SK-N-SH (cell line): ENCODE data around the gene C9. TPM values are rescaled to one million over a fixed set of nuclear protein-coding genes. Genes with fewer than 3 reads are reported as not detected.

Experiments
- CTCF ChIA-PET: fragments of 300-600, 350-600 bp; formaldehyde crosslinking; extraction: SDS; loops from one replicate; lab custom pipeline; 2021; lab: Yijun Ruan, JAX
- POLR2A ChIA-PET: fragments of 350-600 bp; sonication (Branson Sonifier 250); formaldehyde crosslinking; extraction: SDS; loops from one replicate; lab custom pipeline; 2020; ENCODE audit warnings: antibody characterized with exemption, inconsistent platforms; lab: Yijun Ruan, JAX
- DNase-seq: peaks from one replicate; pipeline ENCODE4 v3.0.0; 2012
- H2AFZ ChIP-seq: fragments of 200-600 bp; sonication (generic); 2 replicates; pipeline ENCODE4 v1.8.1; 2016; ENCODE audit warnings: antibody characterized with exemption, mild to moderate bottlenecking, low read depth
- H3F3A ChIP-seq: fragments of 200-600 bp; sonication (generic); replicated peaks from 2 replicates; pipeline ENCODE3; 2016; ENCODE audit warnings: antibody characterized with exemption, mild to moderate bottlenecking; ENCODE audit not compliant: insufficient read depth
- H3K27ac ChIP-seq, 2 experiments: fragments of 200-500 bp in 1 of 2; fragments of 200-600 bp in 1 of 2; sonication (Bioruptor generic) in 1 of 2; sonication (generic), shearing (Covaris generic) in 1 of 2; 2 replicates each; pipeline versions ENCODE4 v1.5.1 to v1.6.1; 2014 to 2016; ENCODE audit warnings: low read depth in 2 of 2, inconsistent platforms in 1 of 2, low read length in 1 of 2, mild to moderate bottlenecking in 1 of 2, mixed read lengths in 1 of 2
- H3K27me3 ChIP-seq: fragments of 200-600 bp; sonication (generic), shearing (Covaris generic); 2 replicates; pipeline ENCODE4 v1.6.1; 2016; ENCODE audit warnings: mixed run types; ENCODE audit not compliant: insufficient read depth
- H3K36me3 ChIP-seq, 2 experiments: fragments of 200-500 bp in 1 of 2; fragments of 200-600 bp in 1 of 2; sonication (Bioruptor generic) in 1 of 2; sonication (generic) in 1 of 2; replicated peaks in 1 of 2; 2 replicates each; pipeline versions ENCODE3 to v1.5.1; 2014 to 2016; ENCODE audit warnings: low read length in 1 of 2, mild to moderate bottlenecking in 1 of 2; ENCODE audit not compliant: insufficient read depth in 2 of 2, control insufficient read depth in 1 of 2
- H3K4me1 ChIP-seq, 2 experiments: fragments of 200-500 bp in 1 of 2; fragments of 200-600 bp in 1 of 2; sonication (Bioruptor generic) in 1 of 2; sonication (generic), shearing (Covaris generic) in 1 of 2; 2 replicates each; pipeline versions ENCODE4 v1.5.1 to v1.6.1; 2014 to 2016; ENCODE audit warnings: low read depth in 1 of 2, low read length in 1 of 2, mixed run types in 1 of 2; ENCODE audit not compliant: insufficient read depth in 2 of 2, control insufficient read depth in 1 of 2
- H3K4me2 ChIP-seq: fragments of 200-600 bp; sonication (generic), shearing (Covaris generic); 2 replicates; pipeline ENCODE4 v1.6.1; 2017; ENCODE audit warnings: mixed run types
- H3K4me3 ChIP-seq, 2 experiments: fragments of 200-500 bp in 1 of 2; fragments of 200-600 bp in 1 of 2; sonication (Bioruptor generic) in 1 of 2; sonication (generic), shearing (Covaris generic) in 1 of 2; 2 replicates each; pipeline versions ENCODE4 v1.5.1 to v1.8.1; 2014 to 2016; ENCODE audit warnings: low read depth in 2 of 2, inconsistent platforms in 1 of 2, low read length in 1 of 2, mild to moderate bottlenecking in 1 of 2, mixed read lengths in 1 of 2, moderate library complexity in 1 of 2
- H3K79me2 ChIP-seq: fragments of 200-600 bp; sonication (generic); 2 replicates; pipeline ENCODE4 v1.8.1; 2017; ENCODE audit warnings: mild to moderate bottlenecking; ENCODE audit not compliant: insufficient read depth
- H3K9ac ChIP-seq: fragments of 200-600 bp; sonication (generic); 2 replicates; pipeline ENCODE4 v1.6.1; 2017; ENCODE audit warnings: mixed run types
- H3K9me2 ChIP-seq: fragments of 200-600 bp; sonication (generic); 2 replicates; pipeline ENCODE4 v1.6.1; 2017; ENCODE audit warnings: mixed run types
- H3K9me3 ChIP-seq: fragments of 200-600 bp; sonication (generic); 2 replicates; pipeline ENCODE4 v1.6.1; 2017; ENCODE audit warnings: mixed run types, mild to moderate bottlenecking, moderate library complexity
- H4K20me1 ChIP-seq: fragments of 200-600 bp; sonication (generic); 2 replicates; pipeline ENCODE4 v1.6.1; 2017; ENCODE audit warnings: mild to moderate bottlenecking, mixed run types; ENCODE audit not compliant: insufficient read depth
- FOXM1 ChIP-seq: IDR thresholded peaks from 2 replicates; pipeline ENCODE4 v1.4.0; 2012; ENCODE audit warnings: low read depth, mild to moderate bottlenecking
- GATA2 ChIP-seq: sonication (generic); formaldehyde crosslinking; IDR thresholded peaks from 2 replicates; pipeline ENCODE4 v1.5.0; 2020; ENCODE audit warnings: mild to moderate bottlenecking, missing genetic modification reagents
- JUND ChIP-seq: IDR thresholded peaks from 2 replicates; pipeline ENCODE4 v1.4.0; 2012
- MXI1 ChIP-seq: IDR thresholded peaks from 2 replicates; pipeline ENCODE4 v1.6.1; 2012; ENCODE audit warnings: mild to moderate bottlenecking, low read depth, low read length, improper control_type of control experiment
- NFIC ChIP-seq: IDR thresholded peaks from 2 replicates; pipeline ENCODE4 v1.4.0; 2012; ENCODE audit warnings: borderline replicate concordance
- NRF1 ChIP-seq: IDR thresholded peaks from 2 replicates; pipeline ENCODE4 v1.6.1; 2012; ENCODE audit warnings: low read depth, mild to moderate bottlenecking, low read length
- POLR2AphosphoS5 ChIP-seq: IDR thresholded peaks from 2 replicates; pipeline ENCODE4 v1.6.1; 2012; ENCODE audit warnings: low read depth, low read length
- RCOR1 ChIP-seq: fragments of 150-350 bp; IDR thresholded peaks from 2 replicates; pipeline ENCODE4 v1.6.1; 2017; ENCODE audit warnings: antibody characterized with exemption, low read length
- RFX5 ChIP-seq: IDR thresholded peaks from 2 replicates; pipeline ENCODE4 v1.6.1; 2012; ENCODE audit warnings: mild to moderate bottlenecking, improper control_type of control experiment, low read length
- SIN3A ChIP-seq: IDR thresholded peaks from 2 replicates; pipeline ENCODE4 v1.6.1; 2012; ENCODE audit warnings: low read depth, mild to moderate bottlenecking, low read length, moderate library complexity, borderline replicate concordance
- TAF1 ChIP-seq: IDR thresholded peaks from 2 replicates; pipeline ENCODE4 v1.6.1; 2012; ENCODE audit warnings: low read depth, mild to moderate bottlenecking, low read length, moderate library complexity, borderline replicate concordance
- WGBS: methylation state at CpG from one replicate; pipeline ENCODE4 v1.1.6; 2017; ENCODE audit warnings: low lambda C conversion rate; 5-methylcytosine and 5-hydroxymethylcytosine counted together
- polyA plus RNA-seq, 3 experiments: library from polyadenylated mRNA; depleted of rRNA; stranded (reverse); fragments of >200 nt; gene quantifications; 2 replicates each; pipeline ENCODE4 v1.2.3, GENCODE V29; 2012
- TF ChIP-seq, protein P1 (sequence below): fragments of 200-600 bp; sonication (generic); IDR thresholded peaks from 2 replicates; pipeline ENCODE4 v1.6.1; 2017; ENCODE audit warnings: antibody characterized with exemption, mild to moderate bottlenecking, moderate library complexity
- TF ChIP-seq, protein P2 (sequence below): IDR thresholded peaks from 2 replicates; pipeline ENCODE4 v1.4.0; 2012; ENCODE audit warnings: low read depth
- TF ChIP-seq, protein P3 (sequence below): IDR thresholded peaks from 2 replicates; pipeline ENCODE4 v1.6.1; 2012; ENCODE audit warnings: mild to moderate bottlenecking, low read depth, low read length, moderate library complexity
- TF ChIP-seq, protein P4 (sequence below): fragments of 150-350 bp; IDR thresholded peaks from 2 replicates; pipeline ENCODE4 v1.6.1; 2016; ENCODE audit warnings: mild to moderate bottlenecking, low read depth, low read length

The C9 gene
- polyA plus RNA-seq, 1 of the 3 experiments (the other 2 are of a cell fraction): not detected

DNA sequence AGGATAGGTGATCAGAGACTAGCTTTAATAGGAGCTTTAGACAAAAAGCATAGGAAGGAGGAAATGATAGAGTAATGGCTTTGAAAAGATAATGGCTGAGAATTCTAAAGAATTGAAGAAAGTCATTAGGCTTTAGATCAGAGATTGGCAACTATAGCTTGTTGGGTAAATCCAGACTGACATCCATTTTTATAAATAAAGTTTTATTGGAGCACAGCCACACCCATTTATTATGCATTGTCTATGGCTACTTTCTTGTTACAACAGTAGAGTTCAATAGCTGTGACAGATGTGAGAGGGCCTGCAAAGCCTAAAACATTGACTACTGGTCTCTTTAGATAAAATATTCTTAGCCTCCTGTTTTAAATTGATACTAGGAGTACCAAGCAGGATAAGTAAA is 104.2 kb downstream of the C9 start:
- TF ChIP-seq TAF1 (no peak), POLR2AphosphoS5 (no peak), SIN3A (no peak), FOXM1 (no peak)
- TF ChIP-seq, protein P1, sequence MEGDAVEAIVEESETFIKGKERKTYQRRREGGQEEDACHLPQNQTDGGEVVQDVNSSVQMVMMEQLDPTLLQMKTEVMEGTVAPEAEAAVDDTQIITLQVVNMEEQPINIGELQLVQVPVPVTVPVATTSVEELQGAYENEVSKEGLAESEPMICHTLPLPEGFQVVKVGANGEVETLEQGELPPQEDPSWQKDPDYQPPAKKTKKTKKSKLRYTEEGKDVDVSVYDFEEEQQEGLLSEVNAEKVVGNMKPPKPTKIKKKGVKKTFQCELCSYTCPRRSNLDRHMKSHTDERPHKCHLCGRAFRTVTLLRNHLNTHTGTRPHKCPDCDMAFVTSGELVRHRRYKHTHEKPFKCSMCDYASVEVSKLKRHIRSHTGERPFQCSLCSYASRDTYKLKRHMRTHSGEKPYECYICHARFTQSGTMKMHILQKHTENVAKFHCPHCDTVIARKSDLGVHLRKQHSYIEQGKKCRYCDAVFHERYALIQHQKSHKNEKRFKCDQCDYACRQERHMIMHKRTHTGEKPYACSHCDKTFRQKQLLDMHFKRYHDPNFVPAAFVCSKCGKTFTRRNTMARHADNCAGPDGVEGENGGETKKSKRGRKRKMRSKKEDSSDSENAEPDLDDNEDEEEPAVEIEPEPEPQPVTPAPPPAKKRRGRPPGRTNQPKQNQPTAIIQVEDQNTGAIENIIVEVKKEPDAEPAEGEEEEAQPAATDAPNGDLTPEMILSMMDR: no peak
- TF ChIP-seq, protein P2, sequence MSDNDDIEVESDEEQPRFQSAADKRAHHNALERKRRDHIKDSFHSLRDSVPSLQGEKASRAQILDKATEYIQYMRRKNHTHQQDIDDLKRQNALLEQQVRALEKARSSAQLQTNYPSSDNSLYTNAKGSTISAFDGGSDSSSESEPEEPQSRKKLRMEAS: no peak
- TF ChIP-seq, all 33 proteins: peak for 0
- POLR2A ChIA-PET: no interaction called here
- CTCF ChIA-PET: interaction anchor here (2.5 kb wide), 1 partner anchor 42 kb away, joined by 8 read pairs; no protein-coding TSS in a partner anchor
- H3K9me2 ChIP-seq: no peaks in the 10 kb centered on the region
- DNase-seq: no peak
- peaks cover 15% of the 10 kb centered on the region; the same call in 1 of the 2 replicates for H3K27me3 ChIP-seq
- H2AFZ ChIP-seq: no peak overlapping the region
- no peaks in the 10 kb centered on the region for H4K20me1 ChIP-seq
- no peaks in the 10 kb centered on the region for H3K36me3 ChIP-seq
- H3K4me3 ChIP-seq: no peak overlapping the region
- no peak overlapping the region for H3K27ac ChIP-seq
- H3K79me2 ChIP-seq: no peaks in the 10 kb centered on the region
- no peak overlapping the region for H3K9ac ChIP-seq
- no peaks in the 10 kb centered on the region for H3K9me3 ChIP-seq
- no peak overlapping the region for H3K4me2 ChIP-seq
- H3K4me1 ChIP-seq: no peaks in the 10 kb centered on the region
- H3F3A ChIP-seq: no peaks in the 10 kb centered on the region

DNA sequence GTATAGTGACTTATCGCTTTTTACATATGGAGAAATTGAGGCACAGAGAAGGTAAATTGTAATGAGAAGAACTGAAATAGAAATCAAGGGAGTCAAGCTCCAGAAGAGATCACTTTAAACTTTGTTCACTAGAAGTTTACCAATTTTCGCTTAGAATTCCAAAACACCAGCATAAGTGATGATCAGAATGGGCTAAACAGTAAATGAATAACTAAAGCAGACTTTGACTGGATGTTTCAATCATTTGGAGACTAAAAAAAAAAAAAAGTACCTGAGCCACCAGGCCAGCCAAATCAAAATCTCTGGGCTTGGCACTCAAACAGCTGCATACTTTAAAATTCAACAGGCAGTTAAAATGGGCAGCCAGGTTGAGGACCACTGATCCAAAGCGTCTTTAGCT is 106.7 kb downstream of the C9 start:
- ChIA-PET POLR2A (interaction anchor here (0.7 kb wide), 1 partner anchor 244 kb away, joined by 4 read pairs; no protein-coding TSS in a partner anchor), CTCF (no interaction called here)
- Histone ChIP-seq H3K4me1 (no peaks in the 10 kb centered on the region), H3K27ac (no peak overlapping the region), H3K9ac (no peak overlapping the region), H3F3A (no peaks in the 10 kb centered on the region), H2AFZ (no peak overlapping the region), H3K4me2 (no peak overlapping the region), H3K27me3 (peaks cover 15% of the 10 kb centered on the region; the same call in 1 of the 2 replicates), H3K79me2 (no peaks in the 10 kb centered on the region), H3K36me3 (no peaks in the 10 kb centered on the region), H3K9me3 (no peaks in the 10 kb centered on the region), H4K20me1 (no peaks in the 10 kb centered on the region), H3K9me2 (no peaks in the 10 kb centered on the region), H3K4me3 (no peak overlapping the region)
- WGBS: 19% methylated on average over 3 of the region's 3 CpGs
- DNase-seq: no peak
- no peak for TF ChIP-seq JUND
- TF ChIP-seq, all 33 proteins: peak for 0

DNA sequence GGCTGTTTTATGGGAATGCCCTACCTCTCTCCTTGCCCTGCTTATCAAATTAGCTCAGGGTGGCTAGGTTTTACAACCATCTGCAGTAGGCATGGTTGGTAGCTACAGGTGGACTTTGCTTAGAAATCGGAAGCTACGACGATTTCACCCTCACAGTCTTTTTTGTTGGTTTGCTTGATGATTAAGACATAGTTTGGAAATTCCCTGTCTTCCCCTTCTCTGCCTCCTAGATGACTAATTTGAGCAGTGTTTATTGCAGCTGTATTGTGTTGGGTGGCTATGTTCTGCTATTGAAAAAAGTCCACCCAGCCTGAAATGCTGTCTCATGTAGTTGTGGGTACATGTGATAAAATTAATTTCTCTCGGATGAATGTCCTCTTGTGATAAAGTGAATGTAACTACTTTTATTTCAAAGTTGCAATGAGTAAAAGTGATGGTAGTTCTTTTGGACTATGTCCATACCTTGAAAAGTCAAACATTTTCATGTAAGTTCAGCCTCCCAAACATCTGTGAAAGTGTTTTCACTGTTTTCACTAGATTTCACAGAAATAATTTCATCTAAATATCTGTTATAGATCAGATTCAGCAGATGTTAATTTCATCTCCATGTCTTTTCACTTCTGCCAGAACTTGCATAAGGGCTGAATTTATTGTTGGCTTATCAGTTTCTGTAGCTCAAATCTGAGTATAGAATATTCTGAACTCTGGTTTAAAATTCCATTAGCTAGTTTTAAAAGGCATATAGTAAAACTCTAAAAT is 107.6 kb downstream of the C9 start:
- H3K27me3 ChIP-seq: peaks cover 15% of the 10 kb centered on the region; the same call in 1 of the 2 replicates
- H3K4me3 ChIP-seq: no peak overlapping the region
- no peaks in the 10 kb centered on the region for H4K20me1 ChIP-seq
- no peaks in the 10 kb centered on the region for H3K9me3 ChIP-seq
- ChIA-PET POLR2A (no interaction called here), CTCF (no interaction called here)
- H2AFZ ChIP-seq: no peak overlapping the region
- no peaks in the 10 kb centered on the region for H3K4me1 ChIP-seq
- H3F3A ChIP-seq: no peaks in the 10 kb centered on the region
- H3K9ac ChIP-seq: no peak overlapping the region
- no peak overlapping the region for H3K27ac ChIP-seq
- H3K9me2 ChIP-seq: no peaks in the 10 kb centered on the region
- H3K4me2 ChIP-seq: peak overlapping the region; percentile 34; the same call in 1 of the 2 replicates
- no peaks in the 10 kb centered on the region for H3K36me3 ChIP-seq
- no peak for DNase-seq
- 0% methylated on average over 4 of the region's 4 CpGs for WGBS
- H3K79me2 ChIP-seq: no peaks in the 10 kb centered on the region
- TF ChIP-seq NFIC: no peak
- TF ChIP-seq, protein P3, sequence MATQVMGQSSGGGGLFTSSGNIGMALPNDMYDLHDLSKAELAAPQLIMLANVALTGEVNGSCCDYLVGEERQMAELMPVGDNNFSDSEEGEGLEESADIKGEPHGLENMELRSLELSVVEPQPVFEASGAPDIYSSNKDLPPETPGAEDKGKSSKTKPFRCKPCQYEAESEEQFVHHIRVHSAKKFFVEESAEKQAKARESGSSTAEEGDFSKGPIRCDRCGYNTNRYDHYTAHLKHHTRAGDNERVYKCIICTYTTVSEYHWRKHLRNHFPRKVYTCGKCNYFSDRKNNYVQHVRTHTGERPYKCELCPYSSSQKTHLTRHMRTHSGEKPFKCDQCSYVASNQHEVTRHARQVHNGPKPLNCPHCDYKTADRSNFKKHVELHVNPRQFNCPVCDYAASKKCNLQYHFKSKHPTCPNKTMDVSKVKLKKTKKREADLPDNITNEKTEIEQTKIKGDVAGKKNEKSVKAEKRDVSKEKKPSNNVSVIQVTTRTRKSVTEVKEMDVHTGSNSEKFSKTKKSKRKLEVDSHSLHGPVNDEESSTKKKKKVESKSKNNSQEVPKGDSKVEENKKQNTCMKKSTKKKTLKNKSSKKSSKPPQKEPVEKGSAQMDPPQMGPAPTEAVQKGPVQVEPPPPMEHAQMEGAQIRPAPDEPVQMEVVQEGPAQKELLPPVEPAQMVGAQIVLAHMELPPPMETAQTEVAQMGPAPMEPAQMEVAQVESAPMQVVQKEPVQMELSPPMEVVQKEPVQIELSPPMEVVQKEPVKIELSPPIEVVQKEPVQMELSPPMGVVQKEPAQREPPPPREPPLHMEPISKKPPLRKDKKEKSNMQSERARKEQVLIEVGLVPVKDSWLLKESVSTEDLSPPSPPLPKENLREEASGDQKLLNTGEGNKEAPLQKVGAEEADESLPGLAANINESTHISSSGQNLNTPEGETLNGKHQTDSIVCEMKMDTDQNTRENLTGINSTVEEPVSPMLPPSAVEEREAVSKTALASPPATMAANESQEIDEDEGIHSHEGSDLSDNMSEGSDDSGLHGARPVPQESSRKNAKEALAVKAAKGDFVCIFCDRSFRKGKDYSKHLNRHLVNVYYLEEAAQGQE: no peak
- TF ChIP-seq MXI1: no peak
- TF ChIP-seq GATA2 (CRISPR knock-in tag): no peak
- TF ChIP-seq NRF1: no peak
- no peak for TF ChIP-seq RFX5
- TF ChIP-seq SIN3A: no peak
- TF ChIP-seq, protein P4, sequence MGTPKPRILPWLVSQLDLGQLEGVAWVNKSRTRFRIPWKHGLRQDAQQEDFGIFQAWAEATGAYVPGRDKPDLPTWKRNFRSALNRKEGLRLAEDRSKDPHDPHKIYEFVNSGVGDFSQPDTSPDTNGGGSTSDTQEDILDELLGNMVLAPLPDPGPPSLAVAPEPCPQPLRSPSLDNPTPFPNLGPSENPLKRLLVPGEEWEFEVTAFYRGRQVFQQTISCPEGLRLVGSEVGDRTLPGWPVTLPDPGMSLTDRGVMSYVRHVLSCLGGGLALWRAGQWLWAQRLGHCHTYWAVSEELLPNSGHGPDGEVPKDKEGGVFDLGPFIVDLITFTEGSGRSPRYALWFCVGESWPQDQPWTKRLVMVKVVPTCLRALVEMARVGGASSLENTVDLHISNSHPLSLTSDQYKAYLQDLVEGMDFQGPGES: no peak
- no peak for TF ChIP-seq RCOR1
- TF ChIP-seq FOXM1: no peak
